HG03520 (cell line): ENCODE measurements around the gene SPDYE2B.
"Not testable (repeated sequence)": the region's sequence is repeated elsewhere in the genome, so short reads cannot be mapped to it uniquely, and the experiment has no call there.

Source experiments
- ATAC-seq: cut with Tn5 transposase; IDR thresholded peaks from one replicate; pipeline ENCODE4 v1.9.1; 2021; ENCODE audit warnings: mild to moderate bottlenecking, moderate library complexity; ENCODE audit not compliant: unreplicated experiment

SPDYE2B gene

DNA sequence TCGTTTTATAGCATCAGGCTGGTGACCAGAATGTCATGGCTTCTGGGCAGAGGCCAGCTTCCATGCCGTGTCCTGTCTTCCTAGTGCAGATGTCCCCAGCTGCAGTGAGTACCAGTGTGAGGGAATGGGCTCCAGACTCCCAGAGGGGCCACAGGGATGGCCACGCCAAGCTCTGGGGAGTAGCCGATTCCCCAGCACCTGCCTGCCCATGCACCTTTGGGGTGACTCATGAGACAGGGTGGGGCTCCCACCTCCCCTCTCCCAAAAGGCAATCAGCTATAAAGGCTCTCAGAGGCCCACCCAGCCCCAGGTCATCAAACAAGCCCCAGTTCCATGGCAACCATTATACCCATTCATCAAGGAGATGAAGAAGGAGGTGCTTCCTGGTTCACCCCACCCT lies at the start of gene SPDYE2B:
TSS of gene SPDYE2B (plus strand) at position 396 of the 400 bp plus-strand sequence. CDS start 2,030 bp downstream, outside the sequence.
- ATAC-seq: not testable (repeated sequence)

DNA sequence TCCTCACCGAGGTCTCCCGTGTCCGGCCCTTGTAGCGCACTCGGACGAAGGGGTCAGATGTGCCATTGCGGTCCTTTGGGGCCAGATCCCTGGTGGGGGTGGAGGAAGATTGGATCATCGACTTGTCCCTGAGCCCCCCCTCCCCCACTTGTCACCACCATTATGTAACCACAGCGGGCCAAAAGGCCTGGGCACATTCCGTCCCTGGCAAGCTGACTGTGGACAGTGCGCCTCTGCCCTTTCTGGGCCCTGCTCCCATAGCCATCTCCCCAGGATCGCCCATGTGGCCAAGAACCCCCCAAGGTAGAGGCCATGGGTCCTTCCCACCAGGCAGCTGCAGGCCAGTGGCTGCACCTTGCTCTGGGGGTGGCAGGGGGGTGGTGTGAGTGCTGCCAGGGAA lies 47.8 kb upstream of the SPDYE2B start:
- ATAC-seq: not testable (repeated sequence)

DNA sequence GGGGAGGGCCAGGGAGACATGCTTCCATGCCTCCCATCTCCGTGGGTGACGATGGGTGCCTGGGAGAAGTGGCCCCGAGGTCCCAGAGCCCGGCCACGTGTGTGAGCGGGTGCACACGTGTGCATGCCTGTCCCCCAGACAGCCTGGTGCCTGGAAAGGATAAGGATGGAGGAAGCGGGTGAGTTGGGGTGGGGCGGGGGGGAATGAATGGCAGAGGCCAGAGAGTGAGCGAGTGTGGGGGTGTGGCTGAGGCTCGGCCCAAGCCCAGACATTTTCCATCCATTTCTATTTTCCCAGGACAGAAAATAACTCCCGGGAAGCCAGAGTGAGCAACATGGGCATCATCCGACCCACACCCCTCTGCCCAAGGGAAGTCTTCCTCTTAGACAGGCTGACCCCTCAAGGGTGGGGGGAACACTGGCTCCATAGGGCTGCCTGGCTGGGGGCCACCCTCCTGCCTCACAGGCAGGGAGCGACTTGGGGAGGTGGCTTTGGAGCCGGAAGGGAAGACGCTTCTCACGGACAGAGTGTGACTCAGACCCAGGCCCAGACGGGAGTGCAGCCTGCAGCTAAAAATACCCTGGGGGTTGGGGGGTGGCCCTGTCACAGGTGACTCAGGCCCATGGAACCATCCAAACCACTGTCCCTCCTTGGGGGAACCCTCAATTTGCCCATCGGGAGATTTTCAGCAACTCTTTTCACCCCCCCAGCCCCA lies 45.5 kb upstream of the SPDYE2B start:
- ATAC-seq: not testable (repeated sequence)

GRCh38 chr7:102606848-102607247 lies 43.3 kb upstream of the SPDYE2B start:
- ATAC-seq: not testable (repeated sequence)

- not testable (repeated sequence) for ATAC-seq
These were observed 40.4 kb upstream of the SPDYE2B start for GRCh38 chr7:102609734-102610133.

DNA sequence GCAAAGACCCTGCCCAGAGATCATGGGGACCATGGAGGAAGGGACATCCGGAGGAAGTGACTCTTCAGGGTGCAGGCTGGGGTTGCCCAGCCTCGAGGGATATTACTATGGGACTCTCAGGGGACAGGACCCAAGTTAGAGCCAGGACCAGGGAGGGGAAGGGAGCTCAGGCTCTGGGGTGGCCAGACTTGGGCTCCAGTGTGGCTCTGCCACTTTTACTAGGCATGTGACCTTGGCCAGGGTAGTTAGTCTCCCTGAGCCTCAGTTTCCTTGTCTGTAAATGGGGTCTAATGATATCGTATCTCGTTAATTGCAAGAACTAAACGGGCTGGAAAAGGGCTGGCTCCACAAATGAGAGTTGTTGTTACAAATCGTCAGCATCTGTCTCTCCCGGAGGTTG lies 39.7 kb upstream of the SPDYE2B start:
- ATAC-seq: not testable (repeated sequence)

DNA sequence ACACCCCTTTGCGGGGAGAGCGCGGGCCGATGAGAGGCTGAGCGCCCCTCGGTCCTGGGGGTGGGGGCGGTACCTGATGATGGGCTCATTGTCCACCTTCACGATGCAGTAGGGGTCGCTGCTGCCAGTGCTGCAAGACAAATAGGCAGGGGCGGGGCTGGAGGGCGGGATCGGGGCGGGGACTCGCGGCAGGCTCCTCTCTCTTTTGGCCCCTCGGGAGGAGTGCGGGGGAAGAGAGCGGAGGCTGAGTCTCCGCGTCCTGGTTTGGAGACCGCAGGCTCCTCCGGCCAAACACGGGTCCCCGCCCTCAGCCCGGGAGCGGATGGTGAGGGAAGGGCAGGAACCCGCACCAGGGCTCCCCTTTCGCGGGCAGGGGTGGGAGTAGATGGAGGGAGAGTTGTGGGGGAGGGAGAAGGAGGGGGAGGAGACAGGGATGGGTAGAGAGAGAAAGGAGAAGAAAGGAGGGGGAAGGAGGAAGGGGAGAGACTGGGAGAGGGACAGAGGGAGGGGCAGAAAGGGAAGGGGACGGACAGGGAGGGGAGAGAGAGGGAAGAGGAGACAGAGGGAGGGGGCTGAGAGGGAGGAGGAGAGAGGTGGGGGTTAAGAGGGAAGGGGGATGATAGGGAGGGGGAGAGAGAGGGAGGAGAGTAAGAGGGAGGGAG lies 39.0 kb upstream of the SPDYE2B start:
- ATAC-seq: peak; percentile 30

- not testable (repeated sequence) for ATAC-seq
These were observed 38.3 kb upstream of the SPDYE2B start for GRCh38 chr7:102611675-102612325.

GRCh38 chr7:102613575-102614345 lies 36.4 kb upstream of the SPDYE2B start:
- ATAC-seq: peak; percentile 59

GRCh38 chr7:102614346-102614697 lies 35.8 kb upstream of the SPDYE2B start:
- ATAC-seq: not testable (repeated sequence)

- ATAC-seq: not testable (repeated sequence)
These were observed 35.2 kb upstream of the SPDYE2B start for GRCh38 chr7:102614873-102615272.

DNA sequence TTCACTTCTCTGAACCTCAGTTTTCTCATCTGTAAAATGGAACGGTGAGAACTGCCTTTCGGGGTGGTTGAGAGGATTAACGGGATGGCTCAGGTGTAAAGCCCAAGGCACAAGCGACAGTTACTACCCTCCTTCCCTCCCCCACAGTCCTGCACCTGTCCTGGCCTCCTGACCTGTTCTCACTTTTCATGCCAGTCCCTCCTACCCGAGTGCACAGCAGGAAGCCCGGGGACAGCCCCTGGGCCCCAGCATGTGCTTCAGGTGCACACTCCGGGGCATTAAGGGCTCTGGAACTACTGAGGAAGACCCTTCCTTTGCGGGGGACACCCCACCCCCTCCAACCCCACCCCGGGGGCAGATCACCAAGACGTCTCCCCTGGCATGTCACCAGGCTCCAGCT lies 34.2 kb upstream of the SPDYE2B start:
- not testable (repeated sequence) for ATAC-seq

DNA sequence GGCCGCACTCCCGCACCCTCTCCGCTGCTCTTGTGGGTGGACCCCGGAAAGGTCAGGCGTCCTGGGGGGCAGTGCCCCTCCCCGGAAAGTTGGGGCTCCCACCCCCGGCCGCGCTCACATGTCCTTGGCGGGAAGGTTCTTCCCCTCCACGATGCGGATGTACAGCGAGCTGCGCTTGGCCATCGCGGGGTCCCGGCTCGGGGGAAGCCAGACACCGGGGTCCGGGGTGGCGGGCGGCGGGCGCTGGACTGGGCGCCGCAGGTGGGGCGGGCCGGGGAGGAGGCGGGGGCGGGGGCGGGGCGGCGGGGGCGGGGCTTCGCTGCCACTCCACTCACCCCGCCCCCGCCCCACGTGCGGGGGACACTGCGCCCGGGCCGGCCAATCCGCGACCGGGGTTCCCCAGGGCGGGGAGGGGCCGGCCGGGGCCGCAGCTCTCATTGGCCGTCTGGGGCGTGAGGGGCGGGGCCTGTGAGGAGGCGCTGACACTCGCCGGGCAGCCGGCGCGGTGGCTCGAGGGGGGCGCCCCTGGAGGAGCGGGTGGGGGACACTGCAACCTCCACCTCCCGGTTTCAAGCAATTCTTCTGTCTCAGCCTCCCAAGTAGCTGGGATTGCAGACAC lies 33.5 kb upstream of the SPDYE2B start, which contains the start of gene RASA4:
TSS of gene RASA4 (minus strand) at position 250 of the 619 bp plus-strand sequence. CDS start at position 183, 67 bp downstream.
- peak; percentile 68 for ATAC-seq

- not testable (repeated sequence) for ATAC-seq
These were observed 32.0 kb upstream of the SPDYE2B start for GRCh38 chr7:102618122-102618521.

DNA sequence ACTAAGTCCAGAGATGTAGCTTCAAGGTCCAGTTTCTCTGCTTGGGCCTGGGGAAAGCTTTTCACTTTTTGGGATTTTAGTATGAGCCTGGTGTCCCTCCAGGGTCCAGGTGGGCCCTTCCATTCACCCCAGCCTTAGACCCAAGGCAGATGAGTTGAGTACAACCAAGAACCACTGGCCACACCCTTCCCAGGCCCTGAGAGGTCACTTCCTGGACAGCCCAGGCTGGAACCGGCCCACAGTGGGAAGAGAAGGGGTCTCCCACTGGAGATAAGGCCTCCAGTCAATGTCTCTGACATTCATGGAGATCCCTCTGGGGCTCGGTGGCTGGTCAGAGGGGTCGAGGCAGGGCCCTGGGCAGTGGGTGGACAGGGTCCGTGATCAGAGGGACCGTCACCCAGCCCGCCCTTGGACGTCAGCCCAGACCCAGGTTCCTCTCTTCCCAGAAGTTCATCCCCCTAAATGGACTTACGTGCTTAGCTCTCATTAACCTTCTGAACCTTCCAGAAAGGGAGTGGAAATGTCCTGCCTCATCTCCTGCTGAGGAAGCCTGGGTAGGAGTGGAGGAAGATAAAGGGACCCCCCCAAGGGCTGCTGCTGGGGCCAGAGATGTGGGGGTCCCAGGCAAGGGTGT lies 22.7 kb upstream of the SPDYE2B start:
- not testable (repeated sequence) for ATAC-seq

DNA sequence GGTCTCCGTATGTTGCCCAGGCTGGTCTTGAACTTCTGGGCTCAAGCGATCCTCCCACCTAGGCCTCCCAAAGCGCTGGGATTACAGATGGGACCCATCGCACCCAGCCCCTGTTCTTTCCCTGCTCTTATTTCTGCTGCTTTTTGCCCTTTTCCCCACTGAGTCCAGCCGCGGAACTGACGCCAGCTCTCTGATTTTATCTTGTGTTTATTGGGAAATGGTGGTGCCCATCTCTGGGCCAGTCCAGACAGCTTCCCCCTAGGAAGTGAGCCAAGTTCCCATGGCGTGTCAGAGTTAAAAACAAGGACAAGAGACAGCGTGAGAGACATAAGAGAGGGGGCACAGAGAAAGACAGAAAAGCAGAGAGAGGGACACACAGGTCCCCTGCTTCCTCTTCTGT lies 19.5 kb upstream of the SPDYE2B start:
- not testable (repeated sequence) for ATAC-seq

DNA sequence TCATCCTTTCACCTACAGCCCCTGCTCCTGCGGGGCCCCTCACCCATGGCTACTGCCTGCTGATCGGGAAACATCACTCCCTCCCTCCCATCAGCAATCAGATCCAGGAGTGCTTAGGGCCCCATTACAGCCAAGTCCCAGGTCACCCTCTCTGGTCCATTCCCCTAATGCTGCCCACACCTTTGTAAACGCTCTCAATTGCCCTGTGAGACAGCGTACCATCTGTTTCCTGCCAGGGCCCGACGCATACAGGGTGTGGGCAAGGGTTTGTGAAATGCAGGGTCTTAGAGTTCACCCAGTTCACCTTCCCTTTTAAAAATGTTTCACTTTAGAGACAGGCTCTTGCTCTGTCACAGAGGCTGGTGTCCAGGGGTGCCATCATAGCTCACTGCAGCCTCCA lies 15.8 kb upstream of the SPDYE2B start:
- not testable (repeated sequence) for ATAC-seq

DNA sequence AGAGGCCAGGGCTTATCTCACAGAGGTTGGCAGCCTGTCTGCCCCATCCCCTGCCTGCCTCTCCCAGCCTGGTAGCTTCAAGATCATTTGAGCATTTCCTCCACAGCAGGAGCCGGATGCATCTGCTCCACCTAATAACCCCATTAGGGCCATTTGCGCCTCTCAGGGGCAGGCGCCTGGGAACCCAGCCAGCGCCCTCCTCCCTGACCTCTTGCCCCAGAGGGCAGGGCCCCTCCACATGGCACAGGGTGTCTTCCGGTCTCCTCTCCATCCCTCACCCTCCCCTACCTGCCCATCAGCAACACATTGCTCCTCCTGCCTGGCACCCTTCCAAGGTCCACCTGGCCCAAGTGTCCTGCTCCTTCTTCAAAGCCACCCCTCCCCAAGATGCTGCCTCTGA lies 14.8 kb upstream of the SPDYE2B start:
- ATAC-seq: not testable (repeated sequence)

DNA sequence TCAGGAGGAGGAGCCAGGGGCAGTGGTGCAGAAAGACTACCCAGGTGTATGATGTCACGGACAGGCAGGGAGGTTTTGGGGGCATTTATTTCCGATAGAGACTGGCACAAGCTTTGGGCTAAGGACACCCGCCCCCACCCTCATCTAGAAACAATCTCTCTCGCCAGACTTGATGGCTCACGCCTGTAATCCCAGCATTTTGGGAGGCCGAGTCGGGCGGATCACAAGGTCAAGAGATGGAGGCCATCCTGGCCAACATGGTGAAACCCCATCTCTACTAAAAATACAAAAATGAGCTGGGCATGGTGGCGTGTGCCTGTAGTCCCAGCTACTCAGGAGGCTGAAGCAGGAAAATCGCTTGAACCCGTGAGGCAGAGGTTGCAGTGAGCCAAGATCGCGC lies 13.2 kb upstream of the SPDYE2B start:
- not testable (repeated sequence) for ATAC-seq

DNA sequence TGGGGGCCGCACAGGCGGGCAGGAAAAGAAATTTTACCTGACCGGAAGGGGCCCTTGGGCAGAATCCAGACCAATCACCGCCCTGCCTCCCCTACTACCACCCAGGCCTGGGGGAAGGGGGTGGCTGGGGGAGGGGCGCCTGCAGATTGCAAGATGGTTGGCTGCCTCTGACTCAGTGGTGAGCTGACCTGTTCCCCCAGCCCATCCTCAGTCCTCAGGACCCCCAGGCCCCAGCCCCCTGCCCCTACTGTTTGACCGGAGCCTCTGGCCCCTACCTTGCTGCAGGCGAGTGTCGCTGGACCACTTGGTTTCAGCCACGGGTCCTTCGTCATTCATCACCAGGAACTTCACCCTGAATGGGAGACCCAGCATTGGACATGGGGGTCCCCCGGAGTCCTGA lies 11.3 kb upstream of the SPDYE2B start:
- ATAC-seq: peak; percentile 3
